HCT116 (cell line): Measurements from ENCODE around the gene BLID.

Experiments
- CBX3 ChIP-seq: IDR thresholded peaks from 2 replicates; pipeline ENCODE4 v1.6.1; 2012; ENCODE audit warnings: low read depth
- POLR2A ChIP-seq: IDR thresholded peaks from 2 replicates; pipeline ENCODE4 v1.7.0; 2011; ENCODE audit warnings: borderline replicate concordance; ENCODE audit not compliant: insufficient read depth, insufficient read length; ENCODE audit errors: extremely low read depth
- SRF ChIP-seq: IDR thresholded peaks from 2 replicates; pipeline ENCODE4 v1.6.1; 2012; ENCODE audit warnings: low read depth
- YY1 ChIP-seq: IDR thresholded peaks from 2 replicates; pipeline ENCODE4 v1.6.1; 2011; ENCODE audit warnings: low read length, low read depth, moderate library complexity, mild to moderate bottlenecking; ENCODE audit not compliant: insufficient replicate concordance; ENCODE audit errors: extremely low read depth
- ZNF274 ChIP-seq: fragments of 200-500 bp; sonication (Bioruptor generic); IDR thresholded peaks from 2 replicates; pipeline ENCODE4 v1.6.1; 2014; ENCODE audit warnings: mild to moderate bottlenecking, low read depth, low read length, inconsistent platforms
- TF ChIP-seq, protein P1 (sequence below), 3 experiments: fragments of 200-600 bp in 1 of 3; sonication (generic) in 1 of 3; IDR thresholded peaks in 2 of 3; conservative IDR thresholded peaks in 1 of 3; 2 replicates each; pipeline ENCODE4 v1.5.1; 2012 to 2017; ENCODE audit warnings: low read depth in 2 of 3, low read length in 2 of 3, antibody characterized with exemption in 1 of 3, borderline replicate concordance in 1 of 3, control low read depth in 1 of 3, mild to moderate bottlenecking in 1 of 3, mixed read lengths in 1 of 3, mixed run types in 1 of 3, moderate library complexity in 1 of 3; ENCODE audit not compliant: insufficient read depth in 1 of 3
- TF ChIP-seq, protein P2 (sequence below): IDR thresholded peaks from 2 replicates; pipeline ENCODE4 v1.6.1; 2012
- TF ChIP-seq, protein P3 (sequence below): IDR thresholded peaks from 2 replicates; pipeline ENCODE4 v1.6.1; 2012; ENCODE audit warnings: low read depth

DNA sequence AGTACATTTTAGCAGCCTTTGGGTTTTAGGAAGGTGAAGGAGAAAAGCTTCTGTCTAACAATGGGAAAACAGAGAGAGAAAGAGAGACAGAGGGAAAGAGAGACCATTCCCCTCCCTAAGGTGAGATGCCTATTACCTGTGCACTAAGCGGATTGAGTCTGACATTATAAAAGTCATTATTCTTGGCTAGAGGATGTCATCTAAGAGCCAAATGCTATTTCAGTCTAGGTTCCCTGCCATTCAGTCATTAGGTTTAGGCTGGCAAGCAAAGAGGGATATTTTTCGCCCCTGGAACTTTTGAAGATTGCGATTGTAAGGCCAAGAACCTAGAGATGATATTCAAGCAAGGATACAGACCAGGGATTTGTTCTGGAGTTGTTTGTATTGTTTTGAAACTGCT, 7.2 kb downstream of the BLID start:
- TF ChIP-seq, protein P1, sequence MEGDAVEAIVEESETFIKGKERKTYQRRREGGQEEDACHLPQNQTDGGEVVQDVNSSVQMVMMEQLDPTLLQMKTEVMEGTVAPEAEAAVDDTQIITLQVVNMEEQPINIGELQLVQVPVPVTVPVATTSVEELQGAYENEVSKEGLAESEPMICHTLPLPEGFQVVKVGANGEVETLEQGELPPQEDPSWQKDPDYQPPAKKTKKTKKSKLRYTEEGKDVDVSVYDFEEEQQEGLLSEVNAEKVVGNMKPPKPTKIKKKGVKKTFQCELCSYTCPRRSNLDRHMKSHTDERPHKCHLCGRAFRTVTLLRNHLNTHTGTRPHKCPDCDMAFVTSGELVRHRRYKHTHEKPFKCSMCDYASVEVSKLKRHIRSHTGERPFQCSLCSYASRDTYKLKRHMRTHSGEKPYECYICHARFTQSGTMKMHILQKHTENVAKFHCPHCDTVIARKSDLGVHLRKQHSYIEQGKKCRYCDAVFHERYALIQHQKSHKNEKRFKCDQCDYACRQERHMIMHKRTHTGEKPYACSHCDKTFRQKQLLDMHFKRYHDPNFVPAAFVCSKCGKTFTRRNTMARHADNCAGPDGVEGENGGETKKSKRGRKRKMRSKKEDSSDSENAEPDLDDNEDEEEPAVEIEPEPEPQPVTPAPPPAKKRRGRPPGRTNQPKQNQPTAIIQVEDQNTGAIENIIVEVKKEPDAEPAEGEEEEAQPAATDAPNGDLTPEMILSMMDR (IDR thresholded peaks at IDR 0.05 in 2 of 3, conservative IDR thresholded peaks at IDR 0.05 in 1 of 3; ENCODE audit: borderline replicate concordance in 1 of 3, insufficient read depth in 1 of 3, low read depth in 2 of 3, low read length in 2 of 3), result no peak
- TF ChIP-seq ZNF274 (no peak), POLR2A (no peak), YY1 (no peak), SRF (no peak), CBX3 (no peak)
- TF ChIP-seq, protein P2, sequence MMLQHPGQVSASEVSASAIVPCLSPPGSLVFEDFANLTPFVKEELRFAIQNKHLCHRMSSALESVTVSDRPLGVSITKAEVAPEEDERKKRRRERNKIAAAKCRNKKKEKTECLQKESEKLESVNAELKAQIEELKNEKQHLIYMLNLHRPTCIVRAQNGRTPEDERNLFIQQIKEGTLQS, result no peak
- TF ChIP-seq, protein P3, sequence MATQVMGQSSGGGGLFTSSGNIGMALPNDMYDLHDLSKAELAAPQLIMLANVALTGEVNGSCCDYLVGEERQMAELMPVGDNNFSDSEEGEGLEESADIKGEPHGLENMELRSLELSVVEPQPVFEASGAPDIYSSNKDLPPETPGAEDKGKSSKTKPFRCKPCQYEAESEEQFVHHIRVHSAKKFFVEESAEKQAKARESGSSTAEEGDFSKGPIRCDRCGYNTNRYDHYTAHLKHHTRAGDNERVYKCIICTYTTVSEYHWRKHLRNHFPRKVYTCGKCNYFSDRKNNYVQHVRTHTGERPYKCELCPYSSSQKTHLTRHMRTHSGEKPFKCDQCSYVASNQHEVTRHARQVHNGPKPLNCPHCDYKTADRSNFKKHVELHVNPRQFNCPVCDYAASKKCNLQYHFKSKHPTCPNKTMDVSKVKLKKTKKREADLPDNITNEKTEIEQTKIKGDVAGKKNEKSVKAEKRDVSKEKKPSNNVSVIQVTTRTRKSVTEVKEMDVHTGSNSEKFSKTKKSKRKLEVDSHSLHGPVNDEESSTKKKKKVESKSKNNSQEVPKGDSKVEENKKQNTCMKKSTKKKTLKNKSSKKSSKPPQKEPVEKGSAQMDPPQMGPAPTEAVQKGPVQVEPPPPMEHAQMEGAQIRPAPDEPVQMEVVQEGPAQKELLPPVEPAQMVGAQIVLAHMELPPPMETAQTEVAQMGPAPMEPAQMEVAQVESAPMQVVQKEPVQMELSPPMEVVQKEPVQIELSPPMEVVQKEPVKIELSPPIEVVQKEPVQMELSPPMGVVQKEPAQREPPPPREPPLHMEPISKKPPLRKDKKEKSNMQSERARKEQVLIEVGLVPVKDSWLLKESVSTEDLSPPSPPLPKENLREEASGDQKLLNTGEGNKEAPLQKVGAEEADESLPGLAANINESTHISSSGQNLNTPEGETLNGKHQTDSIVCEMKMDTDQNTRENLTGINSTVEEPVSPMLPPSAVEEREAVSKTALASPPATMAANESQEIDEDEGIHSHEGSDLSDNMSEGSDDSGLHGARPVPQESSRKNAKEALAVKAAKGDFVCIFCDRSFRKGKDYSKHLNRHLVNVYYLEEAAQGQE, result no peak
